ENCODE measurements around the gene NUCKS1. TPM values are rescaled to one million over a fixed set of nuclear protein-coding genes. Genes with fewer than 3 reads are reported as not detected.

The NUCKS1 gene
- total and polyA plus RNA-seq, 2 of the 13 experiments (the other 11 are each of a cell fraction or from before 2014, with no cell fraction given) = 35.5 to 117 TPM

- TF ChIP-seq UBTF (CRISPR knock-in tag; IDR thresholded peaks at IDR 0.05) (peak; percentile 68), ZNF773 (CRISPR knock-in tag; IDR thresholded peaks at IDR 0.05; ENCODE audit: borderline replicate concordance) (no peak), CC2D1A (CRISPR knock-in tag; IDR thresholded peaks at IDR 0.05) (no peak), ARNT (IDR thresholded peaks at IDR 0.05) (no peak), ISX (CRISPR knock-in tag; conservative IDR thresholded peaks at IDR 0.05) (no peak), IKZF1 (IDR thresholded peaks at IDR 0.05) (no peak), ZNF75D (CRISPR knock-in tag; IDR thresholded peaks at IDR 0.05; ENCODE audit: borderline replicate concordance) (no peak), ZSCAN20 (CRISPR knock-in tag; IDR thresholded peaks at IDR 0.05; ENCODE audit: borderline replicate concordance) (no peak), DNMT1 (CRISPR knock-in tag; IDR thresholded peaks at IDR 0.05) (no peak), ZNF781 (CRISPR knock-in tag; IDR thresholded peaks at IDR 0.05; ENCODE audit: borderline replicate concordance, not compliant biosample characterization) (no peak), TMF1 (CRISPR knock-in tag; IDR thresholded peaks at IDR 0.05; ENCODE audit: low read depth) (no peak), ZNF746 (CRISPR knock-in tag; IDR thresholded peaks at IDR 0.05) (peak; percentile 83), HNRNPH1 (optimal IDR thresholded peaks at IDR 0.05; ENCODE audit: low read depth, low read length) (no peak), PCBP1 (IDR thresholded peaks at IDR 0.05; ENCODE audit: borderline replicate concordance, low read depth, low read length) (peak; percentile 72; the same call in 1 of the 2 replicates), GATAD1 (CRISPR knock-in tag; IDR thresholded peaks at IDR 0.05) (peak; percentile 68), STAT5B (CRISPR knock-in tag; IDR thresholded peaks at IDR 0.05) (no peak), ZBTB8A (CRISPR knock-in tag; IDR thresholded peaks at IDR 0.05; ENCODE audit: borderline replicate concordance, low read depth) (no peak), ZNF800 (CRISPR knock-in tag; IDR thresholded peaks at IDR 0.05) (no peak), ZKSCAN5 (CRISPR knock-in tag; IDR thresholded peaks at IDR 0.05) (no peak), ZBTB14 (CRISPR knock-in tag; IDR thresholded peaks at IDR 0.05) (peak; percentile 82), SUZ12 (IDR thresholded peaks at IDR 0.05; ENCODE audit: low read depth, low read length) (no peak), NCOR1 (IDR thresholded peaks at IDR 0.05; ENCODE audit: borderline replicate concordance, low read length) (no peak), CHD2 (IDR thresholded peaks at IDR 0.05; ENCODE audit: low read depth, low read length) (no peak; the same call in 1 of the 2 replicates), GABPB1 (CRISPR knock-in tag; IDR thresholded peaks at IDR 0.05) (peak; percentile 82), ZSCAN31 (CRISPR knock-in tag; IDR thresholded peaks at IDR 0.05; ENCODE audit: low read depth) (no peak), ZNF713 (CRISPR knock-in tag; IDR thresholded peaks at IDR 0.05) (no peak), ZNF224 (CRISPR knock-in tag; IDR thresholded peaks at IDR 0.05) (no peak)
These were observed 496 bp downstream of the NUCKS1 start (continued) for GRCh38 chr1:205749234-205750137.

All from HepG2 (cell line).